Measurements from ENCODE around the gene POU6F2.

Gene POU6F2

DNA sequence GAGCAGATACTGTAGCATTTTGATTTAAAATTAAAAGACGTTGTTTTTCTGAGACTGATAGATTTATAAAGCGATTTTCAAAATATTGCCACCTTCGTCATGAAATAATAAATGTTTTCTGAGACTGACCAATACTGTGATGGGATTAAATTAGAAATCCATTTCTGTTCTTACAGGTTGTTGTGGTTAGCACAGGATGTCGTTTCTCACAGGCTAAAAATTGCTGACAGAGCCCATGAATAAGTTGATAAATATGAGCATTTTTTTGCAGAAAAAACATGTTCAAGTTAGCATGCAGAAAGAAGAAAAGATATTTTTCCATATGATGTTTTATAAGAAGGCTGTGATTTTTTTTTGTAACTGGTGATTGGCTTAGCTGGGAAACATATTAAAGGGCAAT lies 66.8 kb downstream of the POU6F2 start:
- DNase-seq: peak; percentile 76
- H3K79me2 ChIP-seq (ENCODE audit: low read length): no peaks in the 10 kb centered on the region
- peak overlapping the region; percentile 17; the same call in 1 of the 2 replicates for H3K4me3 ChIP-seq (ENCODE audit: low read length)
- peaks cover 29% of the 10 kb centered on the region for H3K4me1 ChIP-seq (ENCODE audit: low read length)
- H3K4me2 ChIP-seq (ENCODE audit: low read depth, low read length): peak overlapping the region; percentile 51
- peak overlapping the region; percentile 30; the same call in 1 of the 2 replicates for H3K27ac ChIP-seq (ENCODE audit: low read length)
- no peaks in the 10 kb centered on the region for H3K27me3 ChIP-seq (replicated peaks; ENCODE audit: insufficient read depth, low read length)
- no peaks in the 10 kb centered on the region for H3K9me3 ChIP-seq (replicated peaks; ENCODE audit: insufficient read depth, low read length)
- H2AFZ ChIP-seq (ENCODE audit: low read length): 0 out of 2 replicates have a peak overlapping the region, but pooled peaks have one; percentile 0
- H3F3A ChIP-seq (ENCODE audit: insufficient read depth, low read length): peaks cover 4% of the 10 kb centered on the region; the same call in 1 of the 2 replicates
- H3K36me3 ChIP-seq (replicated peaks; ENCODE audit: insufficient read depth, low read length): no peaks in the 10 kb centered on the region
- no peaks in the 10 kb centered on the region for H4K20me1 ChIP-seq (ENCODE audit: insufficient read depth, low read length)
- no peak overlapping the region for H3K9ac ChIP-seq (ENCODE audit: low read length)
- H3K9me2 ChIP-seq (replicated peaks; ENCODE audit: insufficient read depth, low read length): no peaks in the 10 kb centered on the region
- no peak for TF ChIP-seq CTCF (IDR thresholded peaks at IDR 0.05; ENCODE audit: low read length)
- no peak for TF ChIP-seq EZH2phosphoT487 (IDR thresholded peaks at IDR 0.05; ENCODE audit: low read length)

GRCh38 chr7:39045231-39045630 lies 67.5 kb downstream of the POU6F2 start:
- TF ChIP-seq EZH2phosphoT487 (IDR thresholded peaks at IDR 0.05; ENCODE audit: low read length) (no peak), CTCF (IDR thresholded peaks at IDR 0.05; ENCODE audit: low read length) (no peak), EZH2 (optimal IDR thresholded peaks at IDR 0.05; ENCODE audit: low read depth, low read length) (no peak)
- peaks cover 29% of the 10 kb centered on the region for H3K4me1 ChIP-seq (ENCODE audit: low read length)

GRCh38 chr7:39051279-39051678 lies 73.6 kb downstream of the POU6F2 start:
- Histone ChIP-seq H3K79me2 (ENCODE audit: low read length) (no peaks in the 10 kb centered on the region), H3K27ac (ENCODE audit: low read length) (no peak overlapping the region), H3K9me3 (replicated peaks; ENCODE audit: insufficient read depth, low read length) (no peaks in the 10 kb centered on the region), H3K4me2 (ENCODE audit: low read depth, low read length) (no peak overlapping the region), H4K20me1 (ENCODE audit: insufficient read depth, low read length) (no peaks in the 10 kb centered on the region), H3K27me3 (replicated peaks; ENCODE audit: insufficient read depth, low read length) (no peaks in the 10 kb centered on the region), H3F3A (ENCODE audit: insufficient read depth, low read length) (no peaks in the 10 kb centered on the region), H3K9ac (ENCODE audit: low read length) (no peak overlapping the region), H2AFZ (ENCODE audit: low read length) (no peak overlapping the region), H3K4me3 (ENCODE audit: low read length) (no peak overlapping the region), H3K9me2 (replicated peaks; ENCODE audit: insufficient read depth, low read length) (no peaks in the 10 kb centered on the region), H3K36me3 (replicated peaks; ENCODE audit: insufficient read depth, low read length) (no peaks in the 10 kb centered on the region), H3K4me1 (ENCODE audit: low read length) (peaks cover 14% of the 10 kb centered on the region)
- TF ChIP-seq EZH2phosphoT487 (IDR thresholded peaks at IDR 0.05; ENCODE audit: low read length) (no peak), CTCF (IDR thresholded peaks at IDR 0.05; ENCODE audit: low read length) (no peak), EZH2 (optimal IDR thresholded peaks at IDR 0.05; ENCODE audit: low read depth, low read length) (no peak)
- no peak for DNase-seq

More at GRCh38 chr7:39045231-39045630, 67.5 kb downstream of the POU6F2 start:
- Histone ChIP-seq H3K9ac (ENCODE audit: low read length) (no peak overlapping the region), H3K4me3 (ENCODE audit: low read length) (no peak overlapping the region), H3K27me3 (replicated peaks; ENCODE audit: insufficient read depth, low read length) (no peaks in the 10 kb centered on the region), H3K4me2 (ENCODE audit: low read depth, low read length) (no peak overlapping the region), H2AFZ (ENCODE audit: low read length) (0 out of 2 replicates have a peak overlapping the region, but pooled peaks have one; percentile 0), H4K20me1 (ENCODE audit: insufficient read depth, low read length) (no peaks in the 10 kb centered on the region), H3K79me2 (ENCODE audit: low read length) (no peaks in the 10 kb centered on the region), H3K9me3 (replicated peaks; ENCODE audit: insufficient read depth, low read length) (no peaks in the 10 kb centered on the region), H3K9me2 (replicated peaks; ENCODE audit: insufficient read depth, low read length) (no peaks in the 10 kb centered on the region), H3K27ac (ENCODE audit: low read length) (no peak overlapping the region), H3K36me3 (replicated peaks; ENCODE audit: insufficient read depth, low read length) (no peaks in the 10 kb centered on the region), H3F3A (ENCODE audit: insufficient read depth, low read length) (peaks cover 4% of the 10 kb centered on the region; the same call in 1 of the 2 replicates)
- no peak for DNase-seq
